HG03575 (cell line): Measurements from ENCODE around the gene DNAJC12.
"Not testable (repeated sequence)": the region's sequence is repeated elsewhere in the genome, so short reads cannot be mapped to it uniquely, and the experiment has no call there.

ENCODE experiments used
- ATAC-seq: cut with Tn5 transposase; IDR thresholded peaks from one replicate; pipeline ENCODE4 v1.9.1; 2021; ENCODE audit not compliant: unreplicated experiment, insufficient number of reproducible peaks, low FRiP score; ENCODE audit errors: extremely low read depth

The DNAJC12 gene

DNA sequence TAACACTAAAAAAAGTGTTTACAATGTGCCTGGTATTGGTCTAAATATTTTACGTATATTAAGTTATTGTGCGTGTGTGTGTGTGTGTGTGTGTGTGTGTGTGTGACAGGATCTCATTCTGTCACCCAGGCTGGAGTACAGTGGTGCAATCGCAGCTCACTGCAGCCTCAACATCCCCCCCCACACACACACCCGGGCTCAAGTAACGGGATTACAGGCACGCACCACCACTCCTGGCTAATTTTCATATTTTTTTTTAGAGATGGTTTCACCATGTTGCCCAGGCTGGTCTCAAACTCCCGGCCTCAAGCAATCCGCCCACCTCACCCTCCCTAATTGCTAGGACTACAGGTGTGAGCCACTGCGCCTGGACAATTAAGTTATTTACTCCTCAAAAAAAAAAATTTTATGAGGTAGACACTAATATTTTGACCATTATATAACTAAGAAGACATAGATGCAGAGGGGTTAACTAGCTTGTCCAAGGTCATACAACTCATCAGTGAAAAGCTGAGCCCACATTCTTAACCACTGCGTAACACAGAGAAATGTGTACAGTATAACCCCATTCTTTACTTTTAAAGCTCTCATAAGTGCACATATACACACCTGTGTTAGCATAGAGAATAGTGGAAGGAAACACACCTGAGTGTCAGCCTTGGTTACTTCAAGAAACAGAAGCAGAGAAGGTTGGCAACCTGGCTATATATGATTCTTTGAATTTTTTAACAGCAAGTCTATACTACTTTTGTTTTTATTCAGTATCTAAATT lies 35.0 kb downstream of the DNAJC12 start:
- ATAC-seq = no peak

DNA sequence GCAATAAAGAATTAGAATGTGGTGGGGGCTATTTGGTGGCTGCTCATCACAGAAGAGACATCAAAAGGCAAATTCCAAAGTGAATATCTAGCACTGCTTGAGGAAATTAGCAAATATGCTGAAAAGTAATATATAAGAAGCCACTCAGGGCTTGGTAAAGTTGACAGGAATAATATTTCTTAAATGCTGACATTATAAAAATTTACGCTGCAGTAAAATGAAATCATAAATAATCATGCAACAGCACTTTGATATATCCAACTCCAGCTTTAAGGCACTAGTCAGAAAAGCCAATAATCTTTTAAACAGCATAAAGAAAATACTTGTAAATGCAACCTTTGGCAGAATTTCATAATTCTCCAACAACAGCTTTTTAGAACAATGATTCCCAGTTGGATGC lies 36.9 kb downstream of the DNAJC12 start:
- ATAC-seq = no peak

DNA sequence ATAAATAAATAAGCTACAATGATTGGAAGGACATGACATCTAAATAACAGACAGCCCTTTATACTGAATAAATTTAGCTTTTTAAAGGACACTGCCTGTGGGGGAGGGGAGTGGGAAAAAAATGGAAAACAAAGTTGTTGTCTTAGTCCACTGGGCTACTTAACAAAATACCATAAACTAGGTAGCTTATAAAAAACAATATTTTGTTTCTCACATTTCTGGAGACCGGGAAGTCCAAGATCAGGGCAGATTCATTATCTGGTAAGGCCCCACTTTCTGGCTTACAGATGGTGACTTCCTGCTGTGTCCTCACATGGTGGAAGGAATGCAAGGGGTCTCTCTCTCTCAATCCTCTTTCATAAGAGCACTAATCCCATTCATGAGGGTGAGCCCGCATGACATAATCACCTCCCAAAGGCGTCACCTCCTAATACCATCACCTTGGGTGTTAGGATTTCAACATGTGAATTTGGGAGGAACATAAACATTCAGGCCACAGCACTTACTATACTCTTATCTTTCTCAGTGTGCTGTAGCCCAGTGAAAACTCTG lies 43.0 kb downstream of the DNAJC12 start:
- ATAC-seq = no peak

DNA sequence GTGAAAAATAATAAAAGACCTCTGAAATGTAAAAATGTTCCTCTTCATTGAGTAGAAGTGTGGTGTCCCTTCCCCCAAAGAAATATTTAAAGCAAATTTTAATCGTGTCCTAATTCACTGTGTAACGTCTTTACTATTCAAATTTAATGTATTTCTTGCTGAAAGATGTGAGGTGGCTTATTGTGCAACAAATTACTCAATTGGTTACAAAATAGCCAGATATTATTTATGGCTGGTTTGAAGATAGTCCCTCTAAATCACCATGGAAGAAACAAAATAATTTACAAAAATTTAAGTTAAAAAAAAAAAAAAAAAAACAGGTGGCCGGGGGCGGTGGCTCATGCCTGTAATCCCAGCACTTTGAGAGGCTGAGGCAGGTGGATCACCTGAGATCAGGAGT lies 43.7 kb downstream of the DNAJC12 start:
- no peak for ATAC-seq

DNA sequence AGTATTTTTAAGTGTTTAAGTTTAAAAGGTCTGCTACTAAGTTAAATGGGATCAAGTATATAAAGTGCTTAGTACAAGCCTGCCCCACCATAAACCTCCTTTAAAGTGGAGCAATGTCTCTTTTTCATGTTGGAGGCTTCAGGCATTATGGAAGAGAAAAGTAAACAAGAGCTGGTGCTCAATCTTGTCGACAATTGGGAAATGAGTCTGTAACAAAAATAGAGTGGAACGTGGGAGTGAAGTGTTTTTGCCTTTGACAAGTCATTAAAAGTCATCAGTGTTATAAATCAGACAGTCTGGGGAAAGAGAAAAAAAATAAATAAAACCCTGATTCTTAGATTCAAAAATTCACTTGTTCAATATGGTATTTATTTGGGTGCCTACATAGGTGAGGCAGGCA lies 44.7 kb downstream of the DNAJC12 start:
- no peak for ATAC-seq

DNA sequence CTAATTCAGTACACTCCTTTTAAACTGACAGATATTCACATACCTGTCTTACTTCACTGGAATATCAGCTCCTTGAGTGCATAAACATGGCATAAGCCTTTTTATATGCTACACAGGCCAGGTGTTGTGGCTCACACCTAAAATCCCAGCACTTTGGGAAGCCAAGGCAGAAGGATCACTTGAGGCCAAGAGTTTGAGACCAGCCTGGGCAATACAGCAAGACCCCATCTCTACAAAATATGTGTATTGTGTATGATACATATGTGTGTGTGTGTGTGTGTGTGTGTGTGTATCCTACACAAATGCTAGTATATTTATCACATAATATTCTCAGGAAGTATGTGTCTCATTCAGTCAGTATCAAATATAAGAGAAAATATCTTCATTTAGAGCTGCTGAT lies 45.3 kb downstream of the DNAJC12 start:
- no peak for ATAC-seq

DNA sequence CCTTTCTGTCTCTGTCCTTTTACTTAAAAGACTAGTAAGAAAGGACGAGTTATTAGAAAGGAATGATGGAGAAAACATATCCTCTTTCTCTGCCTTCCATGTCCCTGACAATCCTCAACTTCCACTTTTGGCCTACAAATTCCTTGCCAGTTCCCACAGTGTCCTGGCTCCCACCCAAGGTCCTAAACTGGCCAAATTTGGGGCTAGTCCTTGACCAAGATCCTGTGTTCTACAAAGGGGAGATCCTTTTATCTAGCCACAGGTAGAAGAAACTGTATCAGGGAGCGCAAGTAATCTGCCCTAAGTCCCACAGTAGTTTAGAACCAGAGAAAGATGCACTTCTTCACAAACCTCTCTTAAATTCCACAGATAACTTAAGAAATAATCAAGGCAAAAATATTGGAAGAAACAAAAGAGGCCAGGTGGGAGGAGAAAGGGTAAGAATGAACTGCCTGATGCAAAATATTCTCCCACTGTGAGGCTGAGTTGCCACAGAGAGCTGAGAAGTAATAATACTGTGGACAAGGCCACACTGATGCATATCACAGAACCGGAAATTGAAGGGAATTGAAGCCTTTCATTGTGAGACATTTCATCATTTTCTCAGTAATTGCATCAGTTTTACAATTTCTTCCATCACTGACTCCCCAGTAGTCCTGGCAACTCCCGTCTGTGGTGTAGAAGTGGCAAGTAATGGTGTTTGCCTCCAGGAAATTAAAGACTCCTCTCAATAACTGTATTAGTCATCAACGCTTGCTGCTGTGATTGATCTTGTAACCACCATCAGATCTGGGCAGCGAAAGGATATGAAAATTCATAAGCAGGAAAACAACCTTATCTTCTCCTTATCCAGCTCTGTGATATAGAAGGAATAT lies 47.2 kb downstream of the DNAJC12 start:
- ATAC-seq = no peak

DNA sequence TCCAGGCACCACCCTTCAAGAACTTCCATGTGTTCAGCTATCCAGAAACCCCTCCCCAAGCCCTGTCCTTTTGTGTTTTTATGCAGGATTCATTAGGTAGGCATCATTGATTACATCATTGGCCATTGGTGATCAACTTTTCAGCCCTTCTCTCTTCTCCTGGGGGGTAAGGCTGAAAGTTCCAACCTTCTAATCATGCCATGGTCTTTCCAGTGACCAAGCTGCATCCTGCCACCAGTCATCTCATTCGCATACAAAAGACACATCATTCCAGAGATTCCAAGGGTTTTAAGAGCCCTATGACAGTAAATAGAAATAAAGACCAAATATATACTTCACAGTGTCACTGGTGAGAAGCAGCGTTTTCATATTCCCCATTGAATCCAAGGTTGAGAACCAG lies 48.2 kb downstream of the DNAJC12 start:
- no peak for ATAC-seq

DNA sequence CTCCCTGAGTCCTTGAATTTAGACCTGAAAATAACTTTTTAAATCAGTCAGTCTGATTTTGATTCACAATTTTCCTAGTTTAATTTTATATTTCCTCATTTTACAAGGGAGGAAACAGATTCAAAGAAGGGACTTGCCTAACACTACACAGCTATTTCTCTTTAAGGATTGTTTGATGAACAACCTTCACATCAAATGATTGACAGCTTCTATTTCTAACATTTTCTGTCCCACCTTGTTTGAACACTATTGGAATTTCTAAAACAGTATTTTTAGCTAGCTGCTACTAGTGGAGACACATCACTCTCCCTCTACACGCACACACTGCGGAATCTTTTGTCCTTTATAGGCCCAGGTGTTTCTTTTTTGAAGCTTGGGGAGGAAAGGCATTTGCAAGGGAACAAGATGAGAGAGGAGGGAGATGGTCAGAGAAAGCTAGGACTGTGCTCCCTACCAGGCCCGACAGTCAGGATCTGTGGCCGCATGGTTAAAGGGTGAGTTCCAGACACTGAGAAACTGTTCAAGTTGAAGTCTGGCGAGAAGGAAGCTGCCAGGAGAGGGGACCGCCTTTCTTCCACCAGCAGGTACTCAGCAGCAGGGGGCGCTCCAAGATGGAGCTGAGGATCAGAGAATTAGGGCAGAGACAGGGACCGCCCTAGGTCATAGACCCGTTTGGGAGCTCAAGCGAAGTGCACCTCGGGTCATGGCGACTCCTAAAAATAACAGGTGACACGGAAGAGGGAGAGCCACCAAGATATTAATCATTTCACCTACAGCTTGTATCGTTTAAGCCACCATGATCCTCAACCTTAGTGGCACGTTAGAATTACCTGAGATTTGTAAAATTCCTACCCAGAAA lies 49.7 kb downstream of the DNAJC12 start:
- peak; percentile 34 for ATAC-seq

DNA sequence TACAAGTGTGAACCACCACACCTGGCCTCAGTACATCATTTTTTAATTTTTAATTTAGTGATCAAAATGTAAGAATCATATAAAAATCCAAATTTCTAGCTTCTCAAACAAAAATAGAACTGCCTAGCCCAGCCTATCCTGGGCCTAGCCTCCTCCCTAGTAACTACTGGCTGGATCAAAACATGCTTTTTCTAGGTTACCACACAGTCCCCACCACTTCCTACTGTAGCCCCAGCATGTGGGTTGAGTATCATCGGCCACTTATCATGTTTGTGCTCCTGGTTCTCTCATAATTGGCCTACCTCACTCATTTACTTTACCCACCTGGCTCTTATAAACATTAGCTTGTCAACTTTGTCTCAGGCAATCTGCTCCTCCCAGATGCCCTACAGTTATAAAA lies 52.9 kb downstream of the DNAJC12 start:
- no peak for ATAC-seq

DNA sequence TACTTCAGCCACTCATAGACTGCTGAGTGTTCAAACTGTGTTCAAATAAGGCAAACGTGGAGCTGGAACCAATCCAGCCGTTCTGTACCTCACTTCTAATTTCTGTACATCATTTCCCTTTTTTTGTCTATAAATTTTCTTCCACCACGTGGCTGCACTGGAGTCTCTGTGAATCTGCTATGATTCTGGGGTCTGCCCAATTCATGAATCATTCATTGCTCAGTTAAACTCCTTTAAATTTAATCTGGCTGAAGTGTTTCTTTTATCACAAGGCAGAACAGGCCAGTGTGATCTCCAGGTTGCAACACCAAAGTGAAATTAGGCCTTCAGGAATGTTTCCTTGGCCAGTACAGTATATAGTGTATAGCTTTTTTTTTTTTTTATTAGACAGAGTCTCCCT lies 53.5 kb downstream of the DNAJC12 start:
- no peak for ATAC-seq

DNA sequence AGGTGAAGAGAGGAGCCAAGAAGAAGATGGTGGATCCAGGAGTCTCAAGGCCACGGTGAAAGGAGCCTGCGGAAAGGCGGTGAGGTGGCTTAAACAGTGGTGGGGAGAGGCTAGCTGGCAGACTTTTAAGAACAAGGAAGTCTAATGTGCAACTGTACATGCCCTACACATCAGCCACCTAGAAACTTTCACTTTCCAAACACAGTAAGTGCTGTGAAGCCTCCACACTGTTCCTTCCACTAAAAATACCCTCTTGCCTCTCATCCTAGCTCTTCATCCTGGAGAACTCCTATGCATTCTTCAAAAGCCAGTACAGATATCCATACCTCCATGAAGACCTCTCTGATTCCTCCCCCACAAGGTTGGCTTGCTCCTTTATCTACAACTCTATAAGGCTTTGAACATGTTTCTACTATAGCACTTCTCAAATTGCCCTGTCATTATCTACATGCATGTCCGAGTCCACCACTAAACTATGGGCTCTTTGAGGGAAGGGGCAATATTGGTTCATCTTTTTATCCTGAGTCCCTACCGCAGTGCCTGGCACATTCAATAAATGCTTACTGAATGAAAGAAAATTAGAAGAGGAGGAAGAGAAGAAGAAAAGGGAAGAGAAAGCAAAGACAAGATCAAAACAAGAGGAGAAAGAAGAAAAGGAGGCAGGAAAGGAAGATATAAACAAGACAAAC lies 54.2 kb downstream of the DNAJC12 start:
- no peak for ATAC-seq

DNA sequence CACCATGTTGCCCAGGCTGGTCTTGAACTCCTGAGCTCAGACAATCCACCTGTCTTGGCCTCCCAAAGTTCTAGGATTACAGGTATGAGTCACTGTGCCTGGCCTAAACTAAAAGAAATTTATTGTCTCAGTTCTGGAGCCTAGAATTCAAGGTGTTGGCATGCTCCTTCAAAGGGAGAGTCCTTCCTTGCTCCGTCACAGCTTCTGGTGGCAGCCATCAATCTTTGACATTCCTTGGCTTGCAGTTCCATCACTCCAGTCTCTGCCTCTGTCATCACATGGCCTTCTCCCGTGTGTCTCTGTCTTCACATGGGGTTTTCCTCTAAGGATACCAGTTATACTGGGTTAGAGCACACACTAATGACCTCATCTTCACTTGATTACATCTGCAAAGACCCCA lies 55.5 kb downstream of the DNAJC12 start:
- ATAC-seq = no peak

DNA sequence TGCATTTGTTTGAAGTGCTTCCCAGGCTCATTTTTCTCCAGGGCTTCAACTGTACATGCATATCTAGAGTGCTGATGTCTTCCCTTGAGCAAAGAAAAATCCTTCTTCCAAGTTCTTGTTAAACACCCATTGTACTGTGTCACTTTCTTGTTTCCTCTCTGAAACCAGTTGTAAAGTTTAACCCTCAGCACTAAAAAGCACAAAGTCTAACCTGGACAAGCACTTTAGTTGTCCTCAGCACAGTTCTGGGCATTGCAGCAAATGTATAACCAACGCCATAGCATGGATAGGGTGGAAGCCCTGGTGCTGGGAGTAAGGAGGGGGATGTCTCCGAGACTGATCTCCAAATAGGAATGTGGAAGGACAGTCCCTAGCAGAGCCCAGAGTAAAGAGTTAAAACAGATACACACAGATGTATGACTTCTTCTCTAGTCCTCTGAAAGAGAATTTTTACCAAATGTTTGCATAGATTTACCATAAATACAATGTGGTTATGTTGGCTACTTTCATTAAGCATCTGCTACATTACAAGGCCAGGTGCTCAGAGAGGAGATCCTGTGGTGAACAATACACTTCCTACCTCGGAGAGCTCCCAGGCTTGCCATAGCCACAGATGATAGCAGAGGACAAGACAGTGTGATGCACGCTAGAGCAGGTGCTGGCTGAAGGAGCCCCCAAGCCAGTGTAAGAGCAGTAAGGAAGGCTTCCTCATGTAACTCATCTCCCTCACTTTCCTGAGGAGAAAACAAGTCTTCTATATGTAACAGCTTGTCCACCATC lies 57.0 kb downstream of the DNAJC12 start:
- peak; percentile 62 for ATAC-seq

DNA sequence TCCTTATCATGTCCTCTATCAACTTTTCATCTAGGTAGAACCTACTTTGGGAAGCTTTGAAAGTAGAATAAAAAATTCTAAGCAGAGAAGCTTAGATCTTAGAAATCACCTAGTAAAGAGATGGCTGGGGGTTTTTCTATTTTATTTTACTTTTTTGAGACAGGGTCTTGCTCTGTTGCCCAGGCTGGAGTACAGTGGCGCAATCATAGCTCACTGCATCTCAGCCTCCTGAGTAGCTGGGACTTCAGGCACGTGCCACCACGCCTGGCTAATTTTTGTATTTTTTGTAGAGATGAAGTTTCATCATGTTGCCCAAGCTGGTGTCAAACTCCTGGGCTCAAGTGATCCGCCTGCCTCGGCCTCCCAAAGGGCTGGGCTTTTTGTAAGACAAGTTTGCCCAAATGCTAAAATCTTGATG lies 57.8 kb downstream of the DNAJC12 start:
- ATAC-seq = not testable (repeated sequence)

DNA sequence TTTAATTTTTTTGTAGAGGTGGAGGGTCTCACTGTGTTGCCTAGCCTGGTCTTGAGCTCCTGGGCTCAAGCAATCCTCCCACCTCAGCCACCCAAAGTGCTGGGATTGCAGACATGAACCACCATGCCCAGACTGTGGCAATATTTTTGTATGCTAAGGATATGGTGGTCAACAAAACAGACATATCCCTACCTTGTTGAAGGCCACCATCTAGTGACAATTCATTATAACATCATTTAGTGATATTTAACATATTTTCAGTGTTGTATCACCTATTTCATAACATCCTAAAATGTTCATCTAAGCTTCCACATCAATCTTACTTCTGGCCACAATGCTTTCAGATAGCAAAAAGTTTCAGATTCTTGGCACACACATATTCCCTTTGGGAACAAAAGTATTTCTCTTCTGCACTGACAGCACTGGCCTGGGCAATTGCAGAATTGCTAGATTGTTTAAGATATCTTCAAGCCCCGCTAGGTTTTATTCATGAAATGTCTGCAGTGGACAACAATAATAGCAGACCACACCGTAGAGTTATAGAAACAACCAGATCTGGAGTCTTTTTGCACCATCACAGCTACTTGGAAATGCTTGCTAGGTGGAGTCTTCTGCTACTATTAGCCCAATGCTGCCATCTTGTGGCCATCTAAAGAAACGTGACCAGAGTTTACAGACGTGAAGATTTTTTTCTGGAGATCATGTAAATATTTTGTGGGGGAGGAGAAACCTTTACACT lies 58.4 kb downstream of the DNAJC12 start:
- no peak for ATAC-seq

DNA sequence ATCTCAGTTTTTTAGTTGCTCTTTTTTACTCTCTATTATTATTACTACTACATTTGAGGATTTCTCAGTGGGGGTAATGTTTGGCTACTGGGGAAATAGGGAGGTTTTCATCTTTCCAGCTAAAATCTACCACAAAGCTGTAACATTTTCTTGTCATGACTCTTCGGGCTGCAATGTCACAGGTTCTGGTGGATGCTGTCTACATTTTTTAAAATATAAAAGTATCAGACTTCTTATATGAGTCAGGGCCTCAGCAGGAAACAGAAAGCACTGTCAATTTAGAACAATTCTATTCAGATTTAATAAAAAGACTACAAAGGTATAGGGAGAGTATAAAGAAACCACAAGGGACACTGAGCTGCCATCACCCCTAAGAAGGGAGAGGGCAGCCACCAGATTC lies 61.6 kb downstream of the DNAJC12 start:
- ATAC-seq = no peak
